Activated CD8-positive, alpha-beta memory T cell treated with anti-CD3 and anti-CD28 coated beads for 36 hours (primary cell): ENCODE results near the gene HGF. TPM values are rescaled to one million over a fixed set of nuclear protein-coding genes. Genes with fewer than 3 reads are reported as not detected.
"Not testable (repeated sequence)": the region's sequence is repeated elsewhere in the genome, so short reads cannot be mapped to it uniquely, and the experiment has no call there.

Experiments
- CTCF ChIA-PET: fragments of 350-600 bp; sonication (Branson Sonifier 250); formaldehyde crosslinking; loops from one replicate; lab custom pipeline; 2021; ENCODE audit warnings: antibody characterized with exemption; lab: Charles Lee
- POLR2A ChIA-PET: fragments of 350-600 bp; sonication (Branson Sonifier 250); formaldehyde crosslinking; loops from one replicate; lab custom pipeline; 2021; ENCODE audit warnings: antibody characterized with exemption; lab: Charles Lee
- total RNA-seq, 2 experiments: library from RNA; stranded (reverse); gene quantifications; one replicate each; pipeline ENCODE4 v1.2.3, GENCODE V29; 2021

HGF gene
- not detected for total RNA-seq

GRCh38 chr7:81769891-81770727, at the start of gene HGF:
HGF (minus strand) TSS chr7:81770047; CDS start chr7:81769971, 76 bp downstream.
- CTCF ChIA-PET, result interaction anchor here (0.6 kb wide), 1 partner anchor 437 kb away, joined by 4 read pairs; no protein-coding TSS in a partner anchor
- POLR2A ChIA-PET, result no interaction called here

GRCh38 chr7:81816312-81816711, 46.5 kb upstream of the HGF start:
- CTCF ChIA-PET, result no interaction called here
- POLR2A ChIA-PET, result no interaction called here

GRCh38 chr7:81812866-81813476, 43.1 kb upstream of the HGF start:
- CTCF ChIA-PET, POLR2A ChIA-PET: not testable (repeated sequence)

GRCh38 chr7:81811956-81812865, 42.4 kb upstream of the HGF start:
- ChIA-PET CTCF (no interaction called here), POLR2A (no interaction called here)

- ChIA-PET CTCF (no interaction called here), POLR2A (no interaction called here)
Observed at GRCh38 chr7:81810476-81811155, 40.8 kb upstream of the HGF start.

GRCh38 chr7:81808310-81808709, 38.5 kb upstream of the HGF start:
- POLR2A ChIA-PET, CTCF ChIA-PET: not testable (repeated sequence)

GRCh38 chr7:81803267-81803666, 33.4 kb upstream of the HGF start:
- POLR2A ChIA-PET, result no interaction called here
- CTCF ChIA-PET, result no interaction called here

- POLR2A ChIA-PET, result no interaction called here
- CTCF ChIA-PET, result no interaction called here
Observed at GRCh38 chr7:81802251-81802650, 32.4 kb upstream of the HGF start.

- CTCF ChIA-PET, result no interaction called here
- POLR2A ChIA-PET, result no interaction called here
Observed at GRCh38 chr7:81801532-81801931, 31.7 kb upstream of the HGF start.

GRCh38 chr7:81791568-81792518, 22.0 kb upstream of the HGF start:
- ChIA-PET CTCF (no interaction called here), POLR2A (no interaction called here)

GRCh38 chr7:81790686-81791085, 20.8 kb upstream of the HGF start:
- POLR2A ChIA-PET, result no interaction called here
- CTCF ChIA-PET, result no interaction called here

GRCh38 chr7:81790120-81790500, 20.3 kb upstream of the HGF start:
- ChIA-PET CTCF (no interaction called here), POLR2A (no interaction called here)

- POLR2A ChIA-PET, result no interaction called here
Observed at GRCh38 chr7:81789406-81790119, 19.7 kb upstream of the HGF start.

GRCh38 chr7:81788246-81788645, 18.4 kb upstream of the HGF start:
- CTCF ChIA-PET, result no interaction called here
- POLR2A ChIA-PET, result no interaction called here

More at GRCh38 chr7:81789406-81790119, 19.7 kb upstream of the HGF start:
- CTCF ChIA-PET, result no interaction called here

- POLR2A ChIA-PET, result no interaction called here
- CTCF ChIA-PET, result no interaction called here
Observed at GRCh38 chr7:81783818-81784217, 14.0 kb upstream of the HGF start.

- POLR2A ChIA-PET, result no interaction called here
- CTCF ChIA-PET, result no interaction called here
Observed at GRCh38 chr7:81780914-81781693, 11.3 kb upstream of the HGF start.

- ChIA-PET POLR2A (no interaction called here), CTCF (no interaction called here)
Observed at GRCh38 chr7:81779706-81780105, 9.9 kb upstream of the HGF start.
